Suprapubic skin (tissue), 4 donors: ENCODE data around the gene KCNH1. TPM values are rescaled to one million over a fixed set of nuclear protein-coding genes. Genes with fewer than 3 reads are reported as not detected.

Experiments used
- DNase-seq, 2 donors: peaks; one replicate each; pipeline ENCODE4 v3.0.0-alpha.2; 2019; ENCODE audit warnings: low spot score in 2 of 2
- H3K27ac ChIP-seq: fragments of 200-600 bp; sonication (generic); one replicate; pipeline ENCODE4 v1.5.1; 2019
- H3K27me3 ChIP-seq: fragments of 200-600 bp; sonication (generic); one replicate; pipeline ENCODE4 v1.5.1; 2019
- H3K36me3 ChIP-seq: fragments of 200-600 bp; sonication (generic); one replicate; pipeline ENCODE4 v1.5.1; 2019
- H3K4me1 ChIP-seq: fragments of 200-600 bp; sonication (generic); one replicate; pipeline ENCODE4 v1.5.1; 2019
- H3K4me3 ChIP-seq: fragments of 200-600 bp; sonication (generic); one replicate; pipeline ENCODE4 v1.5.1; 2019; ENCODE audit warnings: mild to moderate bottlenecking
- H3K9me3 ChIP-seq: fragments of 200-600 bp; sonication (generic); one replicate; pipeline ENCODE4 v1.5.1; 2019
- CTCF ChIP-seq, 2 donors: fragments of 200-600 bp in 1 of 2; fragments of 450-650 bp in 1 of 2; sonication (generic) in 1 of 2; IDR thresholded peaks; one replicate each; pipeline ENCODE4 v1.5.1; 2016 to 2019; ENCODE audit warnings: antibody characterized with exemption in 2 of 2, mild to moderate bottlenecking in 1 of 2, moderate library complexity in 1 of 2
- EP300 ChIP-seq: sonication (generic); formaldehyde crosslinking; IDR thresholded peaks from one replicate; pipeline ENCODE4 v1.6.1; 2017; ENCODE audit warnings: antibody characterized with exemption
- POLR2A ChIP-seq, 2 donors: fragments of 450-650 bp; IDR thresholded peaks; one replicate each; pipeline ENCODE4 v1.6.1; 2017; ENCODE audit warnings: antibody characterized with exemption in 2 of 2, mild to moderate bottlenecking in 2 of 2, moderate library complexity in 2 of 2
- POLR2AphosphoS5 ChIP-seq, 3 donors: sonication (generic); formaldehyde crosslinking; IDR thresholded peaks; one replicate each; pipeline ENCODE4 v1.6.1; 2017; ENCODE audit warnings: antibody characterized with exemption in 3 of 3
- WGBS: methylation state at CpG from one replicate; pipeline ENCODE4 v1.1.5; 2018; 5-methylcytosine and 5-hydroxymethylcytosine counted together
- total RNA-seq, 4 donors: library from RNA; depleted of rRNA; stranded (reverse); fragments of >200 nt; gene quantifications; one replicate each; pipeline ENCODE4 v1.1.0, GENCODE V29; 2016

KCNH1 gene
- total RNA-seq, 4 donors from 2014 or later, result 1.1 TPM; not detected in 3

- DNase-seq, result no peak
- H3K9me3 ChIP-seq, result peaks cover 4% of the 10 kb centered on the region
- no peaks in the 10 kb centered on the region for H3K27me3 ChIP-seq
- no peaks in the 10 kb centered on the region for H3K4me1 ChIP-seq
- WGBS, result 83% methylated on average over 5 of the region's 5 CpGs
- no peak overlapping the region for H3K4me3 ChIP-seq
- H3K36me3 ChIP-seq, result no peaks in the 10 kb centered on the region
- TF ChIP-seq POLR2AphosphoS5 (IDR thresholded peaks at IDR 0.05) (no peak), EP300 (no peak), CTCF (IDR thresholded peaks at IDR 0.05) (no peak), POLR2A (IDR thresholded peaks at IDR 0.05) (no peak)
- H3K27ac ChIP-seq, result no peak overlapping the region
Measured at GRCh38 chr1:210841926-210842625, 291.9 kb downstream of the KCNH1 start.

GRCh38 chr1:210830034-210831028 lies 303.6 kb downstream of the KCNH1 start:
- no peak overlapping the region for H3K4me3 ChIP-seq
- H3K36me3 ChIP-seq, result no peaks in the 10 kb centered on the region
- H3K9me3 ChIP-seq, result no peaks in the 10 kb centered on the region
- H3K27me3 ChIP-seq, result no peaks in the 10 kb centered on the region
- no peak overlapping the region for H3K27ac ChIP-seq
- 66% methylated on average over 6 of the region's 6 CpGs for WGBS
- no peak for TF ChIP-seq POLR2A (IDR thresholded peaks at IDR 0.05)
- no peak for TF ChIP-seq EP300
- no peak for TF ChIP-seq CTCF (IDR thresholded peaks at IDR 0.05)
- no peak for TF ChIP-seq POLR2AphosphoS5 (IDR thresholded peaks at IDR 0.05)
- H3K4me1 ChIP-seq, result no peaks in the 10 kb centered on the region
- DNase-seq, result no peak

- no peak for DNase-seq
- Histone ChIP-seq H3K4me3 (no peak overlapping the region), H3K27ac (no peak overlapping the region), H3K36me3 (no peaks in the 10 kb centered on the region), H3K4me1 (no peaks in the 10 kb centered on the region), H3K9me3 (no peaks in the 10 kb centered on the region), H3K27me3 (no peaks in the 10 kb centered on the region)
- no peak for TF ChIP-seq EP300
- TF ChIP-seq CTCF (IDR thresholded peaks at IDR 0.05), result no peak
- no peak for TF ChIP-seq POLR2A (IDR thresholded peaks at IDR 0.05)
- no peak for TF ChIP-seq POLR2AphosphoS5 (IDR thresholded peaks at IDR 0.05)
- WGBS, result 66% methylated on average over 4 of the region's 4 CpGs
Measured at GRCh38 chr1:210828996-210829596, 304.9 kb downstream of the KCNH1 start.

GRCh38 chr1:210827481-210827880 lies 306.5 kb downstream of the KCNH1 start:
- TF ChIP-seq EP300 (no peak), POLR2A (IDR thresholded peaks at IDR 0.05) (no peak), POLR2AphosphoS5 (IDR thresholded peaks at IDR 0.05) (no peak), CTCF (IDR thresholded peaks at IDR 0.05) (no peak)
- H3K9me3 ChIP-seq, result no peaks in the 10 kb centered on the region
- no peaks in the 10 kb centered on the region for H3K4me1 ChIP-seq
- H3K4me3 ChIP-seq, result no peak overlapping the region
- no peak overlapping the region for H3K27ac ChIP-seq
- no peaks in the 10 kb centered on the region for H3K36me3 ChIP-seq
- no peaks in the 10 kb centered on the region for H3K27me3 ChIP-seq
- DNase-seq, result no peak

GRCh38 chr1:210826686-210827085 lies 307.3 kb downstream of the KCNH1 start:
- H3K4me1 ChIP-seq, result no peaks in the 10 kb centered on the region
- no peak for DNase-seq
- H3K27ac ChIP-seq, result no peak overlapping the region
- H3K27me3 ChIP-seq, result no peaks in the 10 kb centered on the region
- WGBS, result 92% methylated on average over 5 of the region's 5 CpGs
- H3K36me3 ChIP-seq, result no peaks in the 10 kb centered on the region
- no peaks in the 10 kb centered on the region for H3K9me3 ChIP-seq
- H3K4me3 ChIP-seq, result no peak overlapping the region
- no peak for TF ChIP-seq CTCF (IDR thresholded peaks at IDR 0.05)
- no peak for TF ChIP-seq POLR2A (IDR thresholded peaks at IDR 0.05)
- no peak for TF ChIP-seq POLR2AphosphoS5 (IDR thresholded peaks at IDR 0.05)
- no peak for TF ChIP-seq EP300
